Loucy (cell line): ENCODE measurements around the gene AP3S1.
A peak's percentile ranks its signal among the peaks of the same experiment; 100 is the strongest.

Source experiments
- H2AFZ ChIP-seq: fragments of 200-600 bp; sonication (generic); 2 replicates; pipeline ENCODE4 v1.6.0; 2016; ENCODE audit warnings: antibody characterized with exemption, mild to moderate bottlenecking, low read length, moderate library complexity
- H3F3A ChIP-seq: fragments of 200-600 bp; 2 replicates; pipeline ENCODE4 v1.6.0; 2016; ENCODE audit warnings: antibody characterized with exemption, low read depth, mild to moderate bottlenecking
- H3K27me3 ChIP-seq: fragments of 200-600 bp; sonication (generic); 2 replicates; pipeline ENCODE4 v1.6.1; 2014; ENCODE audit warnings: low read length, mild to moderate bottlenecking; ENCODE audit not compliant: insufficient read depth, poor library complexity, severe bottlenecking
- H3K36me3 ChIP-seq: fragments of 200-600 bp; sonication (generic); 2 replicates; pipeline ENCODE4 v1.6.1; 2016; ENCODE audit warnings: low read length; ENCODE audit not compliant: insufficient read depth
- H3K4me1 ChIP-seq: fragments of 200-600 bp; sonication (generic); 2 replicates; pipeline ENCODE4 v1.5.1; 2014; ENCODE audit warnings: low read length, mild to moderate bottlenecking; ENCODE audit not compliant: insufficient read depth, poor library complexity, severe bottlenecking
- H3K4me2 ChIP-seq: fragments of 200-600 bp; sonication (generic); 2 replicates; pipeline ENCODE4 v1.6.0; 2014; ENCODE audit warnings: antibody characterized with exemption, low read length, low read depth, mild to moderate bottlenecking; ENCODE audit not compliant: poor library complexity, severe bottlenecking
- H3K4me3 ChIP-seq: fragments of 200-600 bp; sonication (generic); 2 replicates; pipeline ENCODE4 v1.5.1; 2014; ENCODE audit warnings: low read length, mild to moderate bottlenecking, mixed read lengths; ENCODE audit not compliant: poor library complexity, severe bottlenecking
- H3K79me2 ChIP-seq: fragments of 200-600 bp; sonication (generic); 2 replicates; pipeline ENCODE4 v1.6.1; 2014; ENCODE audit warnings: low read length; ENCODE audit not compliant: insufficient read depth
- H3K9ac ChIP-seq: fragments of 200-600 bp; sonication (generic); 2 replicates; pipeline ENCODE4 v1.6.0; 2014; ENCODE audit warnings: mild to moderate bottlenecking, low read depth, low read length, moderate library complexity; ENCODE audit not compliant: poor library complexity, severe bottlenecking
- H3K9me2 ChIP-seq: fragments of 200-600 bp; sonication (generic); replicated peaks from 2 replicates; pipeline ENCODE4 v1.6.1; 2016; ENCODE audit warnings: low read depth, low read length, mixed read lengths
- H3K9me3 ChIP-seq: fragments of 200-600 bp; sonication (generic); 2 replicates; pipeline ENCODE4 v1.6.1; 2014; ENCODE audit warnings: mild to moderate bottlenecking, antibody characterized with exemption, low read length, low read depth; ENCODE audit not compliant: insufficient read depth
- H4K20me1 ChIP-seq: fragments of 200-600 bp; sonication (generic); 2 replicates; pipeline ENCODE4 v1.6.0; 2014; ENCODE audit warnings: antibody characterized with exemption, low read length, mild to moderate bottlenecking; ENCODE audit not compliant: insufficient read depth, poor library complexity, severe bottlenecking
- CTCF ChIP-seq: fragments of 200-600 bp; sonication (generic); conservative IDR thresholded peaks from 2 replicates; pipeline ENCODE4 v1.5.1; 2014; ENCODE audit warnings: mild to moderate bottlenecking, antibody characterized with exemption, low read length
- EZH2phosphoT487 ChIP-seq: fragments of 200-600 bp; IDR thresholded peaks from 2 replicates; pipeline ENCODE4 v1.6.1; 2018; ENCODE audit warnings: antibody characterized with exemption, mild to moderate bottlenecking, moderate library complexity, borderline replicate concordance

The AP3S1 gene

GRCh38 chr5:115842952-115843351, 1.2 kb downstream of the AP3S1 start:
- Histone ChIP-seq H3K4me3 (peak overlapping the region; percentile 93), H3K4me1 (peaks cover 18% of the 10 kb centered on the region), H3K9me3 (no peaks in the 10 kb centered on the region), H3K36me3 (no peaks in the 10 kb centered on the region), H3K79me2 (peaks cover 83% of the 10 kb centered on the region), H3K9me2 (no peaks in the 10 kb centered on the region), H3K9ac (peak overlapping the region; percentile 84), H2AFZ (no peak overlapping the region), H3K4me2 (peak overlapping the region; percentile 90), H3K27me3 (no peaks in the 10 kb centered on the region), H3F3A (no peaks in the 10 kb centered on the region), H4K20me1 (peaks cover 40% of the 10 kb centered on the region)
- TF ChIP-seq EZH2phosphoT487 (no peak), CTCF (no peak)

- H3K79me2 ChIP-seq, result peaks cover 83% of the 10 kb centered on the region
- H3F3A ChIP-seq, result no peaks in the 10 kb centered on the region
- peak overlapping the region; percentile 93 for H3K4me3 ChIP-seq
- H3K4me2 ChIP-seq, result peak overlapping the region; percentile 90
- no peak overlapping the region for H2AFZ ChIP-seq
- peaks cover 18% of the 10 kb centered on the region for H3K4me1 ChIP-seq
- H3K36me3 ChIP-seq, result no peaks in the 10 kb centered on the region
- TF ChIP-seq EZH2phosphoT487 (no peak), CTCF (no peak)
- H3K9ac ChIP-seq, result peak overlapping the region; percentile 84
- H4K20me1 ChIP-seq, result peaks cover 34% of the 10 kb centered on the region
- H3K9me2 ChIP-seq, result no peaks in the 10 kb centered on the region
- H3K9me3 ChIP-seq, result no peaks in the 10 kb centered on the region
- H3K27me3 ChIP-seq, result no peaks in the 10 kb centered on the region
Measured at GRCh38 chr5:115843444-115844130, 1.9 kb downstream of the AP3S1 start.

- no peak overlapping the region for H2AFZ ChIP-seq
- peak overlapping the region; percentile 90 for H3K4me2 ChIP-seq
- TF ChIP-seq CTCF, result no peak
Measured at GRCh38 chr5:115844321-115844817, 2.6 kb downstream of the AP3S1 start.

More at GRCh38 chr5:115844321-115844817, 2.6 kb downstream of the AP3S1 start:
- peaks cover 35% of the 10 kb centered on the region for H4K20me1 ChIP-seq
- no peaks in the 10 kb centered on the region for H3K36me3 ChIP-seq
- H3K9me2 ChIP-seq, result no peaks in the 10 kb centered on the region
- H3F3A ChIP-seq, result no peaks in the 10 kb centered on the region
- H3K9me3 ChIP-seq, result no peaks in the 10 kb centered on the region
- no peaks in the 10 kb centered on the region for H3K27me3 ChIP-seq
- H3K4me3 ChIP-seq, result peak overlapping the region; percentile 93
- peaks cover 83% of the 10 kb centered on the region for H3K79me2 ChIP-seq
- H3K9ac ChIP-seq, result peak overlapping the region; percentile 84
- H3K4me1 ChIP-seq, result peaks cover 26% of the 10 kb centered on the region
